AG09319 (cell line): ENCODE results near the gene STAT2.

Experiments used
- DNase-seq: peaks from one replicate; pipeline ENCODE4 v3.0.0-alpha.2; 2010; ENCODE audit warnings: low read depth; ENCODE audit errors: extremely low read depth
- CTCF ChIP-seq: IDR thresholded peaks from 2 replicates; pipeline ENCODE4 v1.5.1; 2011; ENCODE audit warnings: low read depth, mild to moderate bottlenecking, inconsistent platforms, low read length, moderate library complexity

Gene STAT2

DNA sequence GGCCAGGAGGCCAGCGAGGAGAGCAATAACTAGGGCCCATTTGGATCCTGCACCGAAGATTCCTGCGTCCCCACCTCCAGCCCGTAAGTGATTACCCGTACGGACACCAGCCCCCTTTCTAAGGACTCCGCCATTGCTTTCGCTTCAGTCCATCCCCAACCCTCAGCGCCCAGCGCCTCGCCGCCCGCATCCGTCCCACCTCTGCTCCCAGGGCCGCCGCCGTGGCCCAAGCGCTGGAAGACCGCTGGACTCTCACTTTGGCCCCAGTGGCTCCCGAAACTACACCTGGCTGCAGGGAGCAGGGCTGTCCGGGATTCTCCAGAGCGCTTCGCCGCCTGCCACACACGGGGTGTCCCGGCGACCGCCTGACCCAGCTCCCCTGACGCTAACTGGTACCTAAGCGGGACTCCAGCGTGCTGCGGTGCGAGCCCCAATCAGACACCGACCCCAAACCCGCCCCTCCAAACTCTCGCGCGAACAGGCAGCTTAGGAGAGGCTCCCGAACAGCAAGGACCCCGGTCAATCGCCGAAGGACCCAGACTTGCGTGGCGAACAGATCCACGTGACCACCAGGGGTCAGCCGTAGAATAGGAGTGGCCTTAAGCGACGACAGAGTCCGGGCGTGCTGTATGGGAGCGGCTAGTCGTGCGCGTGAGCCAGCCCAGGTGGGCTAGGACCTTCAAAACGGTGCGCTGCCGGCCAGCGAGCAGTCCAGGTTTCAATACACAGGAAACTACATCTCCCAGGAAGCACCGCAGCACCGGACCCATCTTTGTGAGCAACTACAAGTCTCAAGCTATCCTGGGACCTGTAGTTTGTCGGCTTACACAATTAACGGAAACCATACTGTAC is 44.1 kb downstream of the STAT2 start, which contains the start of gene CNPY2:
CNPY2 (minus strand) TSS at position 367 of the 852 bp plus-strand sequence. CDS start 771 bp downstream, outside the sequence.
- DNase-seq = peak; percentile 88
- no peak for TF ChIP-seq CTCF

GRCh38 chr12:56315249-56315621 is 44.7 kb downstream of the STAT2 start:
- DNase-seq = no peak
- TF ChIP-seq CTCF = no peak

- TF ChIP-seq CTCF = no peak
Measured at GRCh38 chr12:56311003-56311402, 48.9 kb downstream of the STAT2 start.

DNA sequence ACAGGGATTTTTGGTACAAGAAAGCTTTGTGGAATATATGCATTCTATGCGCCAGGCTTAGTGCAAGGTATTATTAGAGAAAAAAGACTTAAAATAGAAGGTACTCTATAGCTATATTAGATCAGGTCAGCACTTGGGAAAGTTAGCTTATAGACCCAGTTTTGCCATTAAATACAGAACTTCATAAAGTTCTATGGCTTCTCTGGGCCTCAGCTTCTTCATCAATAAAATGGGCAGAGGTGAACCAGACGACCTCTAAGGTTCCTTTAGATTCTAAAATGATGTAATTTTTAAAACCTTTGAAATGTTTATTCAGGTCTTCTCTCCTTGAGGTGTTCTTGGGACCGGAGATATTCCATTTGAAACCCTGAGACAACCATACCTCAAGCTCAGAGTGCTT is 51.2 kb downstream of the STAT2 start:
- no peak for DNase-seq
- TF ChIP-seq CTCF = no peak

More at GRCh38 chr12:56311003-56311402, 48.9 kb downstream of the STAT2 start:
- no peak for DNase-seq

DNA sequence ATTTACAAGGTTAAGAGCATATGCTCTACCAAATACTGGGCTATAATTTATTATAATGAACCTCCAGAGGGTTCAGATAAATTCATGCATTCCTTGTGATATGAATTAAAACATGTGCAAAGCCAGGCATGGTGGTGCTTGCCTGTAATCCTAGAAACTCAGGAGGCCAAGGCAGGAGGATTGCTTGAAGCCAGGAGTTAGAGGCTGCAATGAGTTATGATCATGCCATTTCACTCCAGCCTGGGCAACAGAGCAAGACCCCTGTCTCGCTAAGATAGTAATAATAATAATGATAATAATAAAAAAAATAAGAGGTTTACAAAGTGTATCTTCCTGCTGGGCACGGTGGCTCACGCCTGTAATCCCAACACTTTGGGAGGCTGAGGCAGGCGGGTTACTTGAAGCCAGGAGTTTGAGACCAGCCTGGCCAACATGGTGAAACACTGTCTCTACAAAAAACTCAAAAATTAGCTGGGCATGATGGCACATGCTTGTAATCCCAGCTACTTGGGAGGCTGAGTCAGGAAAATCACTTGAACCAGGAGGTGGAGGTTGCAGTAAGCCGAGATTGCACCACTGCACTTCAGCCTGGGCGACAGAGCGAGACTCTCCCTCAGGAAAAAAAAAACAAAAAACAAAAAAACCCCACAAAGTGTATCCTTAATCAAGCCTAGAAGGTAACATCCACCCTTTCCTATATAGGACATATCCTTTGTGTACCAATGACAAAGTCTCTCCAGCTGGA is 52.5 kb downstream of the STAT2 start:
- no peak for TF ChIP-seq CTCF
- DNase-seq = no peak

GRCh38 chr12:56304872-56305590 is 54.9 kb downstream of the STAT2 start:
- DNase-seq = no peak
- TF ChIP-seq CTCF = no peak
